Measurements from ENCODE around the gene DRC7.

Gene DRC7

DNA sequence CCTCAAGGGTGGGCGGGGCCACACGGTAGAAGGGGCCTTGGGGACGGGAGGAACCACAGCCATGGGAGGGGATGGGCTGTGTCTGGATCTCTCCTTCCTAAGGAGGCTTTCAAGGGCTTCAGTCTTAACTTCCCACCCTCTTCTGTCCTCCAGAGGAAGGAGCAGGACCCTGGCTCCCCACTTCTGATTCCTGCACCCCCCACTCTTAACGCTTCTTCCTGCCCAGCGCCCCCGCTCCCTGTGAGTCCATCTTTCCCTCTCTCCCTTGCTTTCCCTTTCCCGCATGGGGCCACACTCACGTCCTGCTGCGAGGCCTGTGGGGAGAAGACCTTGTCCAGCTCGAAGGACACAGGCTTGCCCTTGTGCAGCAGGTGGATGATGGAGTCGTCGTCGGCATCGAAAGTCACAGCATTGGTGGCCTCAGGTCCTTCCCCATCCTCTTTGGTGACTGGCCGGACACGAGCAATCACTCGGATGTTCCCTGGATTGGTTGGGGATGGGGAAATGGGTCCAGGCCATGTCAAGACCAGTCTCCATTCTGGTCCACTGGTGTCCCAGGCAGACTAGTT lies 70.6 kb downstream of the DRC7 start:
- H3K4me1 ChIP-seq (ENCODE audit: control insufficient read depth in 5 of 5, insufficient read depth in 5 of 5, low read length in 5 of 5) = no peaks in the 10 kb centered on the region
- H3K9me3 ChIP-seq (ENCODE audit: control insufficient read depth in 5 of 5, low read length in 5 of 5) = no peaks in the 10 kb centered on the region
- no peak overlapping the region for H3K4me3 ChIP-seq (ENCODE audit: low read depth in 1 of 5, low read length in 5 of 5)
- H3K27ac ChIP-seq (ENCODE audit: low read depth, low read length) = no peak overlapping the region
- H3K27me3 ChIP-seq (ENCODE audit: control insufficient read depth in 5 of 5, insufficient read depth in 4 of 5, low read length in 5 of 5) = no peaks in the 10 kb centered on the region
- H3K36me3 ChIP-seq (ENCODE audit: control insufficient read depth in 5 of 5, insufficient read depth in 5 of 5, low read length in 5 of 5) = peaks cover 0 to 94% (median 80%) of the 10 kb centered on the region in 5 donors
- no peak overlapping the region for H3K9ac ChIP-seq (ENCODE audit: low read length in 5 of 5)

GRCh38 chr16:57766714-57767348 lies 72.2 kb downstream of the DRC7 start:
- H3K27me3 ChIP-seq (ENCODE audit: control insufficient read depth in 5 of 5, insufficient read depth in 4 of 5, low read length in 5 of 5) = no peaks in the 10 kb centered on the region
- H3K36me3 ChIP-seq (ENCODE audit: control insufficient read depth in 5 of 5, insufficient read depth in 5 of 5, low read length in 5 of 5) = peaks cover 0 to 92% (median 77%) of the 10 kb centered on the region in 5 donors
- no peak overlapping the region for H3K9ac ChIP-seq (ENCODE audit: low read length in 5 of 5)
- no peak overlapping the region for H3K27ac ChIP-seq (ENCODE audit: low read depth, low read length)
- no peak overlapping the region for H3K4me3 ChIP-seq (ENCODE audit: low read depth in 1 of 5, low read length in 5 of 5)
- no peaks in the 10 kb centered on the region for H3K4me1 ChIP-seq (ENCODE audit: control insufficient read depth in 5 of 5, insufficient read depth in 5 of 5, low read length in 5 of 5)
- H3K9me3 ChIP-seq (ENCODE audit: control insufficient read depth in 5 of 5, low read length in 5 of 5) = no peaks in the 10 kb centered on the region

DNA sequence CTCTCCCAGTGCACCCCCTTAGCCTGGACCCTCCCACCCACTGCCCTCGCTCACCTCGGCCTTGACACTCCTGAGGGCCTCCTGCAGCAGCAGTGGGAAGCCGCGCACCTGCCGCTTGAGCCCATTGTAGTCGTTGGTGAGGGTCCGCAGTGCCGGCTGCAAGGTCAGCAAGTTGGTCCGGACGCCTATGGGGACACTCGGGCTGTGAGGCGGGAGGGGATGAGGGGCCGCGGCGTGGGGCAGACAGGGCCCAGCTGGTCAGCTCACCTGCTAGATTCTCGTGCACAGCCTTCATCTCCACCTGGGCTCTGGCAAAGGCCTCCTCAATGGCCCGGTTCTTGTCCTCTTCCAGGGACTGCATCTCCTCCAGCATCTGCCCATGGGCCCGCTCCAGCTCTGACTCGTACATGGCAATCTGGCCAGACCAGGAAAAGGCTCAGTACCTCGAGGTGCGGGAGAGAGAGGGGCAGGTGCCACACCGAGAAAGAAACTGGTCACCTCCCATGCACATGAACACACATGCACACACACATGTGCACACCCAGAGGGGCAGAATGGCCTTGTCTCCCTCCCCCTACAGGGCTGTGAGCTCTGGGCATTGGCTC lies 75.0 kb downstream of the DRC7 start:
- Histone ChIP-seq H3K9me3 (ENCODE audit: control insufficient read depth in 5 of 5, low read length in 5 of 5) (no peaks in the 10 kb centered on the region), H3K4me1 (ENCODE audit: control insufficient read depth in 5 of 5, insufficient read depth in 5 of 5, low read length in 5 of 5) (no peaks in the 10 kb centered on the region), H3K36me3 (ENCODE audit: control insufficient read depth in 5 of 5, insufficient read depth in 5 of 5, low read length in 5 of 5) (peaks cover 0 to 75% (median 65%) of the 10 kb centered on the region in 5 donors), H3K9ac (ENCODE audit: low read length in 5 of 5) (no peak overlapping the region), H3K27me3 (ENCODE audit: control insufficient read depth in 5 of 5, insufficient read depth in 4 of 5, low read length in 5 of 5) (no peaks in the 10 kb centered on the region), H3K4me3 (ENCODE audit: low read depth in 1 of 5, low read length in 5 of 5) (no peak overlapping the region), H3K27ac (ENCODE audit: low read depth, low read length) (no peak overlapping the region)

DNA sequence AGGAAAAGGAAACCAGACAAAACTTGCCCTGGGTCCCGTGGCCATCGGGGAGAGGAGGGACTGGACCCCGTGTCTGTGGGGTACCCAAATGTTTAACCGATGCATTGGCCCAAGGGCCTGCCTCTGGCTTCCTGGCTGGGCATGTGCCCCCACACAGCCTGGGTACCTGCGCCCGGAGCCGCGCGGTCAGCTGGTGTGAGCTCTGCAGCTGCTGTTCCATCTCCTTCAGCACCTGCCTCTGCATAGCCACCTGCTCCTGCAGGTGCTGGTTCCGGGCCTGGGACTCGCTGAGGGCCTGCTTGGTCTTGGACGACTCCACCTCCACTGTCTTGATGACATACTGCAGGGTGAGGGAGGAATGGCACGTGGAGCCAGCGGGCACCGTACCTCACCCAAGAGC lies 75.8 kb downstream of the DRC7 start:
- Histone ChIP-seq H3K27ac (ENCODE audit: low read depth, low read length) (no peak overlapping the region), H3K4me1 (ENCODE audit: control insufficient read depth in 5 of 5, insufficient read depth in 5 of 5, low read length in 5 of 5) (no peaks in the 10 kb centered on the region), H3K36me3 (ENCODE audit: control insufficient read depth in 5 of 5, insufficient read depth in 5 of 5, low read length in 5 of 5) (peaks cover 0 to 76% (median 64%) of the 10 kb centered on the region in 5 donors)

DNA sequence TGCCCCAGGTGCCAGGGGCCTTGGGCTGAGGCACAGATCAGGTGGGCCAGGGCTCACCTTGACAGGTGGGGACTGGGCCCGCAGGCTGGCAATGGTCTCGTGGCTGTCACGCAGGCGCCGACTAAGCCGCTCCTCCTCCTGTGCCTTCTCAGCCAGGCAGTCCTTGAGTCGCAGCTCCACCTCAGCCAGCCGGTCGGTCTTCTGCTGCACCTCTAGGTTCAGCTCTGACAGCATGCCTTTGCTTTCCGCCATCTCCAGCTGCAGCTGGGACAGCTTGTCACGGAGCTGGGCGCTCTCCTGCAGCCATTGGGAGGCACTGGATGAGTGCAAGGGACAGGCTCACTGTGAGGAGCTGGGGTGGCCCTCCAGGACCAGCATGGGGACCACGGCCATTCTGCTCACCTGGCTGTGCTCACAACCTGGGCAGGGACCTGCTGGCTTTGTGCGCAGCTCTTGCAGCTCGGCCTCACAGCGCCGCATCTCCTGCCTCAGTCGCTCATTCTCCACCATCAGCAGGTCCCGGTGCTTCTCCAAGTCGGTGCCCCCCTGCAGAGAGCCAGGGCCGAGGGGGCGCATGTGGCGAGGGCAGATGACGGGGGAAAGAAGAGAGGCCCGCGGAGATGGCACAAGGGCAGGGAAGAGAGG lies 76.7 kb downstream of the DRC7 start:
- no peak overlapping the region for H3K4me3 ChIP-seq (ENCODE audit: low read depth in 1 of 5, low read length in 5 of 5)
- H3K9me3 ChIP-seq (ENCODE audit: control insufficient read depth in 5 of 5, low read length in 5 of 5) = no peaks in the 10 kb centered on the region
- no peak overlapping the region for H3K27ac ChIP-seq (ENCODE audit: low read depth, low read length)
- H3K4me1 ChIP-seq (ENCODE audit: control insufficient read depth in 5 of 5, insufficient read depth in 5 of 5, low read length in 5 of 5) = no peaks in the 10 kb centered on the region
- H3K9ac ChIP-seq (ENCODE audit: low read length in 5 of 5) = no peak overlapping the region
- peaks cover 0 to 72% (median 65%) of the 10 kb centered on the region in 5 donors for H3K36me3 ChIP-seq (ENCODE audit: control insufficient read depth in 5 of 5, insufficient read depth in 5 of 5, low read length in 5 of 5)
- H3K27me3 ChIP-seq (ENCODE audit: control insufficient read depth in 5 of 5, insufficient read depth in 4 of 5, low read length in 5 of 5) = no peaks in the 10 kb centered on the region

More for the DNA sequence above, 75.8 kb downstream of the DRC7 start:
- no peaks in the 10 kb centered on the region for H3K27me3 ChIP-seq (ENCODE audit: control insufficient read depth in 5 of 5, insufficient read depth in 4 of 5, low read length in 5 of 5)
- no peak overlapping the region for H3K9ac ChIP-seq (ENCODE audit: low read length in 5 of 5)
- H3K4me3 ChIP-seq (ENCODE audit: low read depth in 1 of 5, low read length in 5 of 5) = no peak overlapping the region
- no peaks in the 10 kb centered on the region for H3K9me3 ChIP-seq (ENCODE audit: control insufficient read depth in 5 of 5, low read length in 5 of 5)

GRCh38 chr16:57773019-57773418 lies 78.4 kb downstream of the DRC7 start:
- peaks cover 0 to 64% (median 54%) of the 10 kb centered on the region in 5 donors for H3K36me3 ChIP-seq (ENCODE audit: control insufficient read depth in 5 of 5, insufficient read depth in 5 of 5, low read length in 5 of 5)
- no peak overlapping the region for H3K9ac ChIP-seq (ENCODE audit: low read length in 5 of 5)

DNA sequence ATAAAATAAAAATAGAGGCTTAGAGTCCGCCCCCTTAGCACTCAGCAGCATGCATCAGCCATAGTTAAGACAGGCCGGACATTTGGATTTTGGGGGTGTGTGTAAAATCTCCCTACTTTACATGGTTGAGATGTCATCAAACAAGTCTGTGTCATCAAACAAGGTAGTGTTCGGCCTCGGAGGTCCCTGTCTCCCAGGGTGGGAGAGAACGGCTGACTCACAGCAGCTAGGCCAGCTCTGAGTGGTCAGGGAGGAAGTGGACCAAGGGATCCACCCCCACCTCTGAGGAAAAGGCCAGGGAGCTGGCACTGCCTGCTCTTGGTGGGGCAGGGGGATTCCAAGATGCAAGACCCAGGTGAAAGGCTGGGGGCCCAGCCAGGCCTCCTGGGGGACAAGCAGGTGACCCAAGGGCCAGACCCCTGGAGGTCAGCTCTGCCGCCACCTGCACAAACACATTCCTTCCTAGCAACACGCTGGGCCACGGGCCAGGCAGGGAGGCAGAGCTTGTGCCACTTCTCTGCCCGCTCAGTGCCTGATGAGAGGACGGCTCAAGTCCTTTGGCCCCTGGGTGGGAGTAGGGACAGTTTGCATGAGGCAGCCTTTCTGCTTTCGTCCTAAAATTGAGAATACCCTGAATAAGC lies 79.2 kb downstream of the DRC7 start:
- Histone ChIP-seq H3K9ac (ENCODE audit: low read length in 5 of 5) (no peak overlapping the region), H3K4me1 (ENCODE audit: control insufficient read depth in 5 of 5, insufficient read depth in 5 of 5, low read length in 5 of 5) (no peaks in the 10 kb centered on the region), H3K27ac (ENCODE audit: low read depth, low read length) (no peak overlapping the region), H3K36me3 (ENCODE audit: control insufficient read depth in 5 of 5, insufficient read depth in 5 of 5, low read length in 5 of 5) (peaks cover 0 to 58% (median 52%) of the 10 kb centered on the region in 5 donors), H3K27me3 (ENCODE audit: control insufficient read depth in 5 of 5, insufficient read depth in 4 of 5, low read length in 5 of 5) (no peaks in the 10 kb centered on the region), H3K9me3 (ENCODE audit: control insufficient read depth in 5 of 5, low read length in 5 of 5) (no peaks in the 10 kb centered on the region), H3K4me3 (ENCODE audit: low read depth in 1 of 5, low read length in 5 of 5) (no peak overlapping the region)

More at GRCh38 chr16:57773019-57773418, 78.4 kb downstream of the DRC7 start:
- no peaks in the 10 kb centered on the region for H3K27me3 ChIP-seq (ENCODE audit: control insufficient read depth in 5 of 5, insufficient read depth in 4 of 5, low read length in 5 of 5)
- no peak overlapping the region for H3K4me3 ChIP-seq (ENCODE audit: low read depth in 1 of 5, low read length in 5 of 5)
- H3K27ac ChIP-seq (ENCODE audit: low read depth, low read length) = no peak overlapping the region
- no peaks in the 10 kb centered on the region for H3K4me1 ChIP-seq (ENCODE audit: control insufficient read depth in 5 of 5, insufficient read depth in 5 of 5, low read length in 5 of 5)
- H3K9me3 ChIP-seq (ENCODE audit: control insufficient read depth in 5 of 5, low read length in 5 of 5) = no peaks in the 10 kb centered on the region

DNA sequence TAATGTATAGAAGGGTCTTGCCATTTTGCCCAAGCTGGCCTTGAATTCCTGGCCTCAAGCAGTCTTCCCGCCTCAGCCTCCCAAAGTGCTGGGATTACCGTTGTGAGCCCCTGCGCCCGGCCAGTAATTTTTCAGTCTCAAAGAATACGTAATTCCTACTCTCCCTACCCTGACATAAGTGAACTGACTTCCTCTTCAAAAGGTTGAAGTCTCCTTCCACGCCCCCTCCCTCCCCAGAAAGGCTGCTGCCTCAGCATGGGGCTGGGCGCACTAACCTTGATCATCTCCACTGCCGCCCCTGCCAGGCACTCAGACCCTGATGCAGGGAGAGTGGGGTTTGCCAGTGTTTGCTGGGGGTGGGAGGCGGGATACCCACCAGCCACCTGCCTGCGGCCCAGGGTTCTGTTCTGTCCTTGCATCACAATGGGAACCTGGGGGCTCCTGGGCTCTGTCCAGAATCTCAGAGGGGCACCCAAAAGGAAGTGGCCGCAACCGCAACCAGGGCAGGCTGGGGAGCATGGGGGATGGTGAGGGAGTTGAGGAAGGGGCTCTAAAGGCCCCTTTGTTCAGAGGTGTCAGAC lies 80.2 kb downstream of the DRC7 start:
- no peak overlapping the region for H3K9ac ChIP-seq (ENCODE audit: low read length in 5 of 5)

DNA sequence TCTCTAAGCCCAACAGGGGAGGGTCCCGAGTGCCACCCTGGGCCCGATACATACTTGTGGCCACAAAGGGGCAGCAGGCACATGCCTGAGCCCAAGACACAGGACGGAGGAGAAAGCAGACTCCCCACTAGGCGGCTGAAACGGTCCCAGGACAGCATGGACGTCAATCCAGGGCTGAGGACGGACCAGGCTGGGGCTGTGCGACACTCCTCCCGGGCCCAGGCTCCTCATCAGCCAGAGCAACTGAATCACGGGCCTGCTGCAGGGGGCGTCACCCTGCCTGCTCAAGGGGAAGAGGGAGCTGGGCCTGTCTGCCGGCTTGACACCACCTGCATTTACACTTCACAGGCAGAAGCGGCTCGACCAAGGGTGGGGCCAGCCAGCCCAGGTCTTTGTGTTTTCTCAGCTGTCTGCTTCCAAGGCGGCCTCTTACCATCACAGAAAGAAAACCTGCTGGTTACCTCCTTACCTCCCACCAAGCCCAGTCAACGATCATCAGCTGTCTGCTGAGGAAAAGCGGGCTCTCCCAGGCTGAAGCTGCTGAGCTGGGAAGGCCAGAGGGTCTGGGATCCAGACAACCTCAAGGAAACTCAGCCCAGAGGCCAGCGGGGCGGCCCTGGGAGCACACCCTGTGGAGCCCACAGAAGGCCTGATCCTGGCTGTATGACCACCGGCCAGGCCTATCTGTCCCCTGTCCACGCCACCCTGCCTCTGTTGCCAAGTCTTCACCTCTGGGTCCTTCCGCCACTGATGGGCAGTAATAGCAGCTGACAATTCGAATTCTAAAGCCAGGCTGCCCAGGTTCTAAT lies 81.3 kb downstream of the DRC7 start:
- Histone ChIP-seq H3K27ac (ENCODE audit: low read depth, low read length) (no peak overlapping the region), H3K4me1 (ENCODE audit: control insufficient read depth in 5 of 5, insufficient read depth in 5 of 5, low read length in 5 of 5) (no peaks in the 10 kb centered on the region), H3K9me3 (ENCODE audit: control insufficient read depth in 5 of 5, low read length in 5 of 5) (no peaks in the 10 kb centered on the region), H3K36me3 (ENCODE audit: control insufficient read depth in 5 of 5, insufficient read depth in 5 of 5, low read length in 5 of 5) (peaks cover 0 to 37% (median 32%) of the 10 kb centered on the region in 5 donors), H3K9ac (ENCODE audit: low read length in 5 of 5) (no peak overlapping the region), H3K27me3 (ENCODE audit: control insufficient read depth in 5 of 5, insufficient read depth in 4 of 5, low read length in 5 of 5) (no peaks in the 10 kb centered on the region), H3K4me3 (ENCODE audit: low read depth in 1 of 5, low read length in 5 of 5) (no peak overlapping the region)

More for the DNA sequence above, 80.2 kb downstream of the DRC7 start:
- H3K36me3 ChIP-seq (ENCODE audit: control insufficient read depth in 5 of 5, insufficient read depth in 5 of 5, low read length in 5 of 5) = peaks cover 0 to 48% (median 42%) of the 10 kb centered on the region in 5 donors
- H3K27ac ChIP-seq (ENCODE audit: low read depth, low read length) = no peak overlapping the region
- no peak overlapping the region for H3K4me3 ChIP-seq (ENCODE audit: low read depth in 1 of 5, low read length in 5 of 5)
- H3K9me3 ChIP-seq (ENCODE audit: control insufficient read depth in 5 of 5, low read length in 5 of 5) = no peaks in the 10 kb centered on the region
- no peaks in the 10 kb centered on the region for H3K27me3 ChIP-seq (ENCODE audit: control insufficient read depth in 5 of 5, insufficient read depth in 4 of 5, low read length in 5 of 5)
- H3K4me1 ChIP-seq (ENCODE audit: control insufficient read depth in 5 of 5, insufficient read depth in 5 of 5, low read length in 5 of 5) = no peaks in the 10 kb centered on the region

Measured in subcutaneous abdominal adipose tissue (tissue), 5 donors.